HepG2 (cell line): Measurements from ENCODE around the gene CPLANE1. TPM values are rescaled to one million over a fixed set of nuclear protein-coding genes. Genes with fewer than 3 reads are reported as not detected.

Source experiments
- ATAC-seq: fragments of 200-7000 bp; cut with Tn5 transposase; 3 replicates; pipeline ENCODE4 v1.9.1; 2020; ENCODE audit warnings: mild to moderate bottlenecking, moderate library complexity
- BruUV-seq: library from RNA; stranded (reverse); fragments of 400-500 nt; replicated peaks from 2 replicates; lab custom pipeline; 2021; lab: Mats Ljungman, UMichigan
- CTCF ChIA-PET: fragments of 300-600 bp; formaldehyde crosslinking; extraction: SDS; loops from one replicate; lab custom pipeline; 2021; ENCODE audit warnings: low total read pairs, inconsistent platforms, low intra/inter-chr PET ratio; lab: Yijun Ruan, JAX
- POLR2A ChIA-PET: fragments of 350-600 bp; sonication (Branson Sonifier 250); formaldehyde crosslinking; loops from one replicate; lab custom pipeline; 2020; ENCODE audit warnings: antibody characterized with exemption, inconsistent platforms; lab: Yijun Ruan, JAX
- DNase-seq: peaks from one replicate; pipeline ENCODE4 v3.0.0-alpha.2; 2015; ENCODE audit warnings: low spot score
- FAIRE-seq: peaks from 3 replicates; lab custom pipeline; 2011; peaks lifted over from hg19 to GRCh38; lab: Jason Lieb, UNC
- H2AFZ ChIP-seq: one replicate; pipeline ENCODE4 v1.6.1; 2011; ENCODE audit warnings: low read length, inconsistent platforms
- H3K27ac ChIP-seq: fragments of 300-600 bp; 3 replicates; pipeline ENCODE4 v1.8.0; 2011; ENCODE audit warnings: mixed run types, mild to moderate bottlenecking, mixed read lengths, low read length, inconsistent platforms; ENCODE audit not compliant: insufficient read depth; ENCODE audit errors: extremely low read length
- H3K27me3 ChIP-seq, 2 experiments: fragments of 200-600 bp in 1 of 2; 2 replicates in 1 of 2; 3 replicates in 1 of 2; pipeline versions ENCODE4 v1.6.0 to v1.8.0; 2011; ENCODE audit warnings: low read length in 2 of 2, mild to moderate bottlenecking in 2 of 2, moderate library complexity in 2 of 2, inconsistent platforms in 1 of 2; ENCODE audit not compliant: insufficient read depth in 2 of 2, control insufficient read depth in 1 of 2
- H3K36me3 ChIP-seq, 2 experiments: fragments of 200-600 bp in 1 of 2; replicated peaks in 1 of 2; 2 replicates in 1 of 2; 3 replicates in 1 of 2; pipeline versions ENCODE4 v1.5.1 to v1.8.0; 2011; ENCODE audit warnings: low read length in 2 of 2, inconsistent platforms in 1 of 2; ENCODE audit not compliant: insufficient read depth in 2 of 2, control insufficient read depth in 1 of 2
- H3K4me1 ChIP-seq: 2 replicates; pipeline ENCODE4 v1.5.1; 2012; ENCODE audit warnings: low read length, inconsistent platforms; ENCODE audit not compliant: insufficient read depth
- H3K4me2 ChIP-seq: 2 replicates; pipeline ENCODE4 v1.6.0; 2011; ENCODE audit warnings: low read depth, low read length, inconsistent platforms
- H3K4me3 ChIP-seq, 3 experiments: fragments of 200-600 bp in 1 of 3; sonication (generic), shearing (Covaris generic) in 1 of 3; replicated peaks in 1 of 3; 2 replicates each; pipeline ENCODE4 v1.5.1; 2011 to 2016; ENCODE audit warnings: low read length in 3 of 3, inconsistent platforms in 2 of 3, low read depth in 2 of 3, mild to moderate bottlenecking in 2 of 3, control low read depth in 1 of 3, mixed read lengths in 1 of 3; ENCODE audit not compliant: insufficient read depth in 1 of 3
- H3K79me2 ChIP-seq: one replicate; pipeline ENCODE4 v1.6.1; 2011; ENCODE audit warnings: low read length, inconsistent platforms; ENCODE audit not compliant: insufficient read depth
- H3K9ac ChIP-seq: 2 replicates; pipeline ENCODE4 v1.6.0; 2011; ENCODE audit warnings: mild to moderate bottlenecking, low read depth, low read length, inconsistent platforms; ENCODE audit not compliant: insufficient read depth
- H3K9me3 ChIP-seq: 2 replicates; pipeline ENCODE4 v1.5.1; 2012; ENCODE audit warnings: mild to moderate bottlenecking, low read length
- H4K20me1 ChIP-seq: 2 replicates; pipeline ENCODE4 v1.6.0; 2011; ENCODE audit warnings: inconsistent platforms, mild to moderate bottlenecking, low read length, moderate library complexity; ENCODE audit not compliant: insufficient read depth
- MAFK ChIP-seq, 2 experiments: IDR thresholded peaks in 1 of 2; conservative IDR thresholded peaks in 1 of 2; 2 replicates each; pipeline ENCODE4 v1.6.1; 2011; ENCODE audit warnings: improper control_type of control experiment in 2 of 2, low read length in 2 of 2
- ZBTB7B ChIP-seq: sonication (generic); formaldehyde crosslinking; IDR thresholded peaks from 2 replicates; pipeline ENCODE4 v1.4.0; 2020; ENCODE audit warnings: missing genetic modification reagents
- ZNF407 ChIP-seq: sonication (generic); formaldehyde crosslinking; IDR thresholded peaks from one replicate; pipeline ENCODE4 v1.5.1; 2020; ENCODE audit warnings: mild to moderate bottlenecking, missing genetic modification reagents; ENCODE audit errors: not compliant biosample characterization
- WGBS: methylation state at CpG from one replicate; pipeline ENCODE4 v1.1.6; 2017; ENCODE audit warnings: low lambda C conversion rate; 5-methylcytosine and 5-hydroxymethylcytosine counted together
- in situ Hi-C: cut with HindIII; loops from 2 replicates; pipeline ENCODE4 v1.10.0; 2017; ENCODE audit warnings: low pct_unique_long_range_greater_than_20kb; ENCODE audit not compliant: extremely low pct_ligation_motif_present
- intact Hi-C: fragments of 100-400 bp; cut with micrococcal nuclease; formaldehyde crosslinking; loops from one replicate; pipeline ENCODE4 v1.10.0; 2022; ENCODE audit not compliant: unreplicated experiment
- polyA plus RNA-seq, 8 experiments: library from polyadenylated mRNA; depleted of rRNA in 3 of 8; stranded (reverse) in 7 of 8; unstranded in 1 of 8; fragments of >200 nt; fragmentation: Illumina TruSeq in 4 of 8; extraction: Trizol in 4 of 8; gene quantifications; 2 replicates each; pipeline versions ENCODE4 v1.2.1 to v1.2.3, GENCODE V29; 2011 to 2016; ENCODE audit warnings: low read depth in 4 of 8, missing spikeins in 1 of 8, mixed read lengths in 1 of 8; ENCODE audit not compliant: insufficient read depth in 1 of 8
- total RNA-seq, 5 experiments: library from RNA; depleted of rRNA; stranded (reverse); fragments of >200 nt; fragmentation: Illumina TruSeq; extraction: Trizol; gene quantifications; 2 replicates each; pipeline ENCODE4 v1.2.3, GENCODE V29; 2016; ENCODE audit warnings: low read depth in 1 of 5

The CPLANE1 gene
- total and polyA plus RNA-seq, 2 of the 13 experiments (the other 11 are each of a cell fraction or from before 2014, with no cell fraction given): 6.3 to 9.9 TPM

- CTCF ChIA-PET: no interaction called here
Observed at GRCh38 chr5:37184748-37185364, 64.3 kb downstream of the CPLANE1 start.

More at GRCh38 chr5:37184748-37185364, 64.3 kb downstream of the CPLANE1 start:
- intact Hi-C loops: no loop called here
- POLR2A ChIA-PET: no interaction called here
- no peak overlapping the region for H3K4me2 ChIP-seq
- BruUV-seq: no TSS peak
- no peaks in the 10 kb centered on the region for H3K4me1 ChIP-seq
- no peaks in the 10 kb centered on the region for H3K9me3 ChIP-seq
- no peak overlapping the region for H2AFZ ChIP-seq
- FAIRE-seq: no peak
- DNase-seq: no peak
- H3K4me3 ChIP-seq: no peak overlapping the region
- H3K36me3 ChIP-seq: peaks cover 0 to 13% of the 10 kb centered on the region in 2 experiments; a peak in 1 of 5 replicates
- H3K27ac ChIP-seq: no peak overlapping the region
- no peaks in the 10 kb centered on the region for H3K79me2 ChIP-seq
- WGBS: 87% methylated on average over 4 of the region's 4 CpGs
- no peak for ATAC-seq
- no peaks in the 10 kb centered on the region for H4K20me1 ChIP-seq
- in situ Hi-C loops: no loop called here
- H3K27me3 ChIP-seq: no peaks in the 10 kb centered on the region
- no peak for TF ChIP-seq ZBTB7B (CRISPR knock-in tag)
- peak in 1 of 2 experiments; percentile 48; a peak in 1 of 4 replicates for TF ChIP-seq MAFK (conservative IDR thresholded peaks at IDR 0.05 in 1 of 2, IDR thresholded peaks at IDR 0.05 in 1 of 2; ENCODE audit: low read length in 2 of 2)
- TF ChIP-seq ZNF407: no peak
- no peak overlapping the region for H3K9ac ChIP-seq
